Measurements from ENCODE around the gene WDR46.

DNA sequence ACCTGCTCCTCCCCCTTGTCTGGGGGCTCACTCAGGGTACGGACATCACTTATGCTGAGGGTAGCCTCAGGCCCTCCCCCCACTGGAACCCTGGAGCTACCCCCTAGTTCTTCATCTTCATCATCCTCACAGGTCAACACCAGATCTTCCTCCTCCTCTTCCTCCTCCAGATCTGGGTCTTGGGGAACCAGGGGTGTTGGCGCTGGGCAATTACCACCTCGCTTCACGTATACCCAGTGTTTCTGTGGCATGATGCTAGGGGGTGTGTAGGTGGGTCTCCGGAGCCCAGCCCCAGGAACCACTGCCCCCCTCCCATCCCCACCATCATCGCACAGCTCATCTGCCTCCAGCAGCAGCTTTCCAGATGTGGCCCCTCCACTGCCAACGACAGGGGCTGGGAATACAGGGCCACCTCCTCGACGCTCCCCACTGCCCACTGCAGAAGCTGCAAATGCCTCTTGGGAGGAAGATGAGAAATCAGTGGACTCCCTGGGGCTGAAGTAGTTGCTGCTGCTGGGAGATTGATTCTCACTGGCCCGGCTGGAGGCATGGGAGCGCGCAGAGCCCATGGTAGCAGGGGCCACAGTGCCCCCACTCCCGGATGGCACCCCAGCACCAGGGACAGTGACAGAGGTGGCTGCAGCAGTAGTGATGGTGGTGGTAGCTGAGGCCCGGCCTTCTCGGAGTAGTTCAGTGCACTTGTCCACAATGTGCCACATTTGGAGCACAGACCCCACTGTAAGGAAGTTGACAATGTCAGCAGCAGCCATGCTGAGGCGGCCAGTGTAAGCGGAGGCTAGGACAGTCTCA lies 27.0 kb upstream of the WDR46 start:
- TF ChIP-seq, protein P1, sequence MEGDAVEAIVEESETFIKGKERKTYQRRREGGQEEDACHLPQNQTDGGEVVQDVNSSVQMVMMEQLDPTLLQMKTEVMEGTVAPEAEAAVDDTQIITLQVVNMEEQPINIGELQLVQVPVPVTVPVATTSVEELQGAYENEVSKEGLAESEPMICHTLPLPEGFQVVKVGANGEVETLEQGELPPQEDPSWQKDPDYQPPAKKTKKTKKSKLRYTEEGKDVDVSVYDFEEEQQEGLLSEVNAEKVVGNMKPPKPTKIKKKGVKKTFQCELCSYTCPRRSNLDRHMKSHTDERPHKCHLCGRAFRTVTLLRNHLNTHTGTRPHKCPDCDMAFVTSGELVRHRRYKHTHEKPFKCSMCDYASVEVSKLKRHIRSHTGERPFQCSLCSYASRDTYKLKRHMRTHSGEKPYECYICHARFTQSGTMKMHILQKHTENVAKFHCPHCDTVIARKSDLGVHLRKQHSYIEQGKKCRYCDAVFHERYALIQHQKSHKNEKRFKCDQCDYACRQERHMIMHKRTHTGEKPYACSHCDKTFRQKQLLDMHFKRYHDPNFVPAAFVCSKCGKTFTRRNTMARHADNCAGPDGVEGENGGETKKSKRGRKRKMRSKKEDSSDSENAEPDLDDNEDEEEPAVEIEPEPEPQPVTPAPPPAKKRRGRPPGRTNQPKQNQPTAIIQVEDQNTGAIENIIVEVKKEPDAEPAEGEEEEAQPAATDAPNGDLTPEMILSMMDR (IDR thresholded peaks at IDR 0.05; ENCODE audit: low read depth, low read length), result no peak
- TF ChIP-seq POLR2A (IDR thresholded peaks at IDR 0.05; ENCODE audit: extremely low read depth, insufficient read length) (no peak), MYC (IDR thresholded peaks at IDR 0.05; ENCODE audit: low read depth, low read length) (no peak)

Data from NB4 (cell line).